HEK293 (cell line): ENCODE data around the gene GALNT9.

Source experiments
- CTCF ChIA-PET: fragments of 350-600 bp; formaldehyde crosslinking; extraction: SDS; loops from one replicate; lab custom pipeline; 2021; ENCODE audit warnings: antibody characterized with exemption; lab: Yijun Ruan, JAX
- POLR2A ChIA-PET: fragments of 300-600 bp; formaldehyde crosslinking; extraction: SDS; loops from one replicate; lab custom pipeline; 2020; ENCODE audit warnings: antibody characterized with exemption, inconsistent platforms; lab: Yijun Ruan, JAX
- H3K27ac ChIP-seq: fragments of 200-500 bp; sonication (Bioruptor generic); 2 replicates; pipeline ENCODE4 v1.5.1; 2014; ENCODE audit warnings: low read depth, low read length, control low read depth, inconsistent platforms; ENCODE audit errors: extremely low read depth
- H3K36me3 ChIP-seq, 2 experiments: fragments of 200-500 bp in 1 of 2; sonication (Bioruptor generic) in 1 of 2; 1 replicate in 1 of 2; 2 replicates in 1 of 2; pipeline ENCODE4 v1.5.1; 2014 to 2017; ENCODE audit warnings: inconsistent platforms in 2 of 2, low read length in 2 of 2; ENCODE audit not compliant: control insufficient read depth in 2 of 2, insufficient read depth in 1 of 2
- H3K4me1 ChIP-seq: fragments of 200-500 bp; sonication (Bioruptor generic); 2 replicates; pipeline ENCODE4 v1.5.1; 2014; ENCODE audit warnings: mild to moderate bottlenecking, low read length, inconsistent platforms; ENCODE audit not compliant: control insufficient read depth, insufficient read depth
- H3K4me3 ChIP-seq: 2 replicates; pipeline ENCODE4 v1.5.1; 2011; ENCODE audit warnings: low read depth, mild to moderate bottlenecking, control low read depth, low read length, moderate library complexity
- H3K9me3 ChIP-seq: fragments of 200-500 bp; sonication (Bioruptor generic); 2 replicates; pipeline ENCODE4 v1.5.1; 2014; ENCODE audit warnings: low read depth, low read length, inconsistent platforms; ENCODE audit not compliant: control insufficient read depth, insufficient read depth
- FEZF1 ChIP-seq: fragments of 450-650 bp; formaldehyde crosslinking; IDR thresholded peaks from 2 replicates; pipeline ENCODE4 v1.5.1; 2016; ENCODE audit warnings: missing biosample characterization, missing genetic modification characterization
- KLF17 ChIP-seq: fragments of 450-650 bp; formaldehyde crosslinking; IDR thresholded peaks from 2 replicates; pipeline ENCODE4 v1.5.1; 2016; ENCODE audit warnings: missing biosample characterization, missing genetic modification characterization
- MYNN ChIP-seq: fragments of 450-650 bp; formaldehyde crosslinking; IDR thresholded peaks from 2 replicates; pipeline ENCODE4 v1.5.1; 2016; ENCODE audit warnings: missing biosample characterization, missing genetic modification characterization, borderline replicate concordance
- PATZ1 ChIP-seq: fragments of 450-650 bp; formaldehyde crosslinking; IDR thresholded peaks from 2 replicates; pipeline ENCODE4 v1.5.1; 2016; ENCODE audit warnings: missing biosample characterization, missing genetic modification characterization
- PRDM4 ChIP-seq: fragments of 450-650 bp; formaldehyde crosslinking; IDR thresholded peaks from 2 replicates; pipeline ENCODE4 v1.5.1; 2017; ENCODE audit warnings: missing biosample characterization, missing genetic modification characterization
- SCRT1 ChIP-seq: fragments of 450-650 bp; formaldehyde crosslinking; IDR thresholded peaks from 2 replicates; pipeline ENCODE4 v1.5.1; 2016; ENCODE audit warnings: missing biosample characterization, missing genetic modification characterization, borderline replicate concordance
- TRIM28 ChIP-seq: IDR thresholded peaks from 2 replicates; pipeline ENCODE4 v1.6.1; 2011; ENCODE audit warnings: low read length, control low read depth, borderline replicate concordance
- ZBTB8A ChIP-seq: fragments of 450-650 bp; formaldehyde crosslinking; IDR thresholded peaks from 2 replicates; pipeline ENCODE4 v1.5.1; 2016; ENCODE audit warnings: missing biosample characterization, missing genetic modification characterization
- ZNF133 ChIP-seq: fragments of 450-650 bp; formaldehyde crosslinking; IDR thresholded peaks from 2 replicates; pipeline ENCODE4 v1.5.1; 2016; ENCODE audit warnings: missing biosample characterization, missing genetic modification characterization
- ZNF174 ChIP-seq: fragments of 450-650 bp; formaldehyde crosslinking; IDR thresholded peaks from 2 replicates; pipeline ENCODE4 v1.5.0; 2017; ENCODE audit warnings: missing biosample characterization, mild to moderate bottlenecking, missing genetic modification characterization
- ZNF175 ChIP-seq: fragments of 450-650 bp; formaldehyde crosslinking; IDR thresholded peaks from 2 replicates; pipeline ENCODE4 v1.5.1; 2016; ENCODE audit warnings: missing biosample characterization, missing genetic modification characterization
- ZNF292 ChIP-seq: fragments of 450-650 bp; formaldehyde crosslinking; IDR thresholded peaks from 2 replicates; pipeline ENCODE4 v1.5.1; 2016; ENCODE audit warnings: low read depth, missing biosample characterization, missing genetic modification characterization, borderline replicate concordance
- ZNF324 ChIP-seq: fragments of 450-650 bp; formaldehyde crosslinking; IDR thresholded peaks from 2 replicates; pipeline ENCODE4 v1.5.1; 2016; ENCODE audit warnings: missing biosample characterization, missing genetic modification characterization
- ZNF473 ChIP-seq: fragments of 450-650 bp; formaldehyde crosslinking; IDR thresholded peaks from 2 replicates; pipeline ENCODE4 v1.5.1; 2017; ENCODE audit warnings: missing biosample characterization, missing genetic modification characterization
- ZNF513 ChIP-seq: fragments of 450-650 bp; IDR thresholded peaks from 2 replicates; pipeline ENCODE4 v1.5.1; 2018; ENCODE audit warnings: missing biosample characterization, missing genetic modification characterization
- ZNF664 ChIP-seq: fragments of 450-650 bp; formaldehyde crosslinking; IDR thresholded peaks from 2 replicates; pipeline ENCODE4 v1.5.1; 2016; ENCODE audit warnings: missing biosample characterization, missing genetic modification characterization
- ZNF747 ChIP-seq: fragments of 450-650 bp; formaldehyde crosslinking; IDR thresholded peaks from 2 replicates; pipeline ENCODE4 v1.5.1; 2016; ENCODE audit warnings: missing biosample characterization, missing genetic modification characterization
- ZNF777 ChIP-seq: fragments of 450-650 bp; formaldehyde crosslinking; IDR thresholded peaks from 2 replicates; pipeline ENCODE4 v1.5.1; 2017; ENCODE audit warnings: missing biosample characterization, missing genetic modification characterization, borderline replicate concordance
- ZNF843 ChIP-seq: fragments of 450-650 bp; formaldehyde crosslinking; IDR thresholded peaks from 2 replicates; pipeline ENCODE4 v1.5.1; 2016; ENCODE audit warnings: missing biosample characterization, missing genetic modification characterization
- ZSCAN23 ChIP-seq: fragments of 450-650 bp; formaldehyde crosslinking; IDR thresholded peaks from 2 replicates; pipeline ENCODE4 v1.5.1; 2016; ENCODE audit warnings: missing biosample characterization, missing genetic modification characterization
- TF ChIP-seq, protein P1 (sequence below): fragments of 450-650 bp; formaldehyde crosslinking; IDR thresholded peaks from 2 replicates; pipeline ENCODE4 v1.5.1; 2017; ENCODE audit warnings: missing biosample characterization, missing genetic modification characterization
- TF ChIP-seq, protein P2 (sequence below): fragments of 450-650 bp; formaldehyde crosslinking; IDR thresholded peaks from 2 replicates; pipeline ENCODE4 v1.5.1; 2016; ENCODE audit warnings: missing biosample characterization, missing genetic modification characterization, borderline replicate concordance

The GALNT9 gene

DNA sequence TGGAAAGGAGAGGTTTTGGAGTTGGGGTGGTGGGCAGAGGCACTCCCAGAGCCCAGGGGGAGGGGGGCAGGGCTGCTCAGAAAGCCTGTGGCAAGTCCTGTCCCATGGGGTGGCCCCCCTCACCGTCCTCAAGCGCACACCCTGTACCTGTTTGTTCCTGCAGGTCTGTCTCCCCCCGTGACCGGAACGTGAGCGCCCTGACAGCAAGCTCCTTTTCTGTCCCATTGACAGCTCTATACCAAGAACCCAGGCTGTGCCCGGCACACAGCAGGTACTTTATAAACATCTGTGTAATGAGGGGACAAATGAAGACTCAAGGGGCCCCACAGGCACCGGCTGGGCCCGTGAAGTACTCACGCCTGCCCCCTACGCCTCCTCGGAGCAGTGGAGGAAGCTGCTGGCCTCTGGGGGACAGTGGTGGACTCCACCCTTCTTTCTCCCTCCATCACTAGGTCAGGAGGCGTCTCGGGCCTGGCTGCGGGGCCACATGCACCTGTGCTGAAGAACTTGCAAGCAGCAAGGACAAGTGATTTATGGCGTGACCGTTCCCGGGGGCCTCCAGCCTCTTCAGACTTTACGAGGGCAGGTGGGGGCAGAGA is 65.8 kb downstream of the GALNT9 start:
- H3K9me3 ChIP-seq, result no peaks in the 10 kb centered on the region
- POLR2A ChIA-PET, result no interaction called here
- no peak overlapping the region for H3K27ac ChIP-seq
- H3K36me3 ChIP-seq, result no peaks in the 10 kb centered on the region
- no peak overlapping the region for H3K4me3 ChIP-seq
- TF ChIP-seq ZNF777 (tag by site-specific recombination) (no peak), FEZF1 (tag by site-specific recombination) (no peak), ZNF747 (tag by site-specific recombination) (no peak), ZNF843 (tag by site-specific recombination) (no peak)
- no peaks in the 10 kb centered on the region for H3K4me1 ChIP-seq
- CTCF ChIA-PET, result interaction anchor here (1.1 kb wide), 1 partner anchor 140 kb away, joined by 3 read pairs; no protein-coding TSS in a partner anchor

GRCh38 chr12:132263061-132263360 is 66.4 kb downstream of the GALNT9 start:
- ChIA-PET CTCF (interaction anchor here (1.1 kb wide), 1 partner anchor 140 kb away, joined by 3 read pairs; no protein-coding TSS in a partner anchor), POLR2A (no interaction called here)
- Histone ChIP-seq H3K36me3 (no peaks in the 10 kb centered on the region), H3K4me3 (no peak overlapping the region), H3K27ac (no peak overlapping the region), H3K9me3 (no peaks in the 10 kb centered on the region), H3K4me1 (no peaks in the 10 kb centered on the region)
- TF ChIP-seq ZNF292 (no peak), ZNF513 (no peak), ZSCAN23 (no peak), TRIM28 (no peak), ZNF174 (tag by site-specific recombination) (no peak), ZNF324 (no peak), MYNN (tag by site-specific recombination) (no peak), ZNF664 (no peak), ZNF175 (no peak), KLF17 (tag by site-specific recombination) (no peak), SCRT1 (tag by site-specific recombination) (no peak), ZNF473 (tag by site-specific recombination) (no peak), ZBTB8A (tag by site-specific recombination) (no peak), PATZ1 (tag by site-specific recombination) (no peak), ZNF133 (tag by site-specific recombination) (no peak), PRDM4 (no peak)
- TF ChIP-seq, protein P1, sequence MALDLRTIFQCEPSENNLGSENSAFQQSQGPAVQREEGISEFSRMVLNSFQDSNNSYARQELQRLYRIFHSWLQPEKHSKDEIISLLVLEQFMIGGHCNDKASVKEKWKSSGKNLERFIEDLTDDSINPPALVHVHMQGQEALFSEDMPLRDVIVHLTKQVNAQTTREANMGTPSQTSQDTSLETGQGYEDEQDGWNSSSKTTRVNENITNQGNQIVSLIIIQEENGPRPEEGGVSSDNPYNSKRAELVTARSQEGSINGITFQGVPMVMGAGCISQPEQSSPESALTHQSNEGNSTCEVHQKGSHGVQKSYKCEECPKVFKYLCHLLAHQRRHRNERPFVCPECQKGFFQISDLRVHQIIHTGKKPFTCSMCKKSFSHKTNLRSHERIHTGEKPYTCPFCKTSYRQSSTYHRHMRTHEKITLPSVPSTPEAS, result no peak
- TF ChIP-seq, protein P2, sequence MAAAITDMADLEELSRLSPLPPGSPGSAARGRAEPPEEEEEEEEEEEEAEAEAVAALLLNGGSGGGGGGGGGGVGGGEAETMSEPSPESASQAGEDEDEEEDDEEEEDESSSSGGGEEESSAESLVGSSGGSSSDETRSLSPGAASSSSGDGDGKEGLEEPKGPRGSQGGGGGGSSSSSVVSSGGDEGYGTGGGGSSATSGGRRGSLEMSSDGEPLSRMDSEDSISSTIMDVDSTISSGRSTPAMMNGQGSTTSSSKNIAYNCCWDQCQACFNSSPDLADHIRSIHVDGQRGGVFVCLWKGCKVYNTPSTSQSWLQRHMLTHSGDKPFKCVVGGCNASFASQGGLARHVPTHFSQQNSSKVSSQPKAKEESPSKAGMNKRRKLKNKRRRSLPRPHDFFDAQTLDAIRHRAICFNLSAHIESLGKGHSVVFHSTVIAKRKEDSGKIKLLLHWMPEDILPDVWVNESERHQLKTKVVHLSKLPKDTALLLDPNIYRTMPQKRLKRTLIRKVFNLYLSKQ (tag by site-specific recombination), result no peak
